HG03175 (cell line): ENCODE results near the gene FNDC3A.
"Not testable (repeated sequence)": the region's sequence is repeated elsewhere in the genome, so short reads cannot be mapped to it uniquely, and the experiment has no call there.

Experiments
- ATAC-seq: cut with Tn5 transposase; IDR thresholded peaks from one replicate; pipeline ENCODE4 v1.9.1; 2021; ENCODE audit warnings: mild to moderate bottlenecking, moderate library complexity; ENCODE audit not compliant: unreplicated experiment

Gene FNDC3A

GRCh38 chr13:49029570-49029969 lies 53.9 kb downstream of the FNDC3A start:
- ATAC-seq = no peak

- no peak for ATAC-seq
Observed at GRCh38 chr13:49030213-49030612, 54.5 kb downstream of the FNDC3A start.

- ATAC-seq = no peak
Observed at GRCh38 chr13:49040872-49041271, 65.2 kb downstream of the FNDC3A start.

GRCh38 chr13:49042476-49042875 lies 66.8 kb downstream of the FNDC3A start:
- ATAC-seq = no peak

GRCh38 chr13:49044008-49044407 lies 68.3 kb downstream of the FNDC3A start:
- no peak for ATAC-seq

- no peak for ATAC-seq
Observed at GRCh38 chr13:49044836-49045235, 69.1 kb downstream of the FNDC3A start.

- no peak for ATAC-seq
Observed at GRCh38 chr13:49046002-49046401, 70.3 kb downstream of the FNDC3A start.

GRCh38 chr13:49046519-49046918 lies 70.8 kb downstream of the FNDC3A start:
- no peak for ATAC-seq

- ATAC-seq = no peak
Observed at GRCh38 chr13:49052813-49053212, 77.1 kb downstream of the FNDC3A start.

- no peak for ATAC-seq
Observed at GRCh38 chr13:49053215-49053614, 77.5 kb downstream of the FNDC3A start.

- no peak for ATAC-seq
Observed at GRCh38 chr13:49053906-49054305, 78.2 kb downstream of the FNDC3A start.

GRCh38 chr13:49055021-49055420 lies 79.3 kb downstream of the FNDC3A start:
- ATAC-seq = no peak

- no peak for ATAC-seq
Observed at GRCh38 chr13:49057176-49057575, 81.5 kb downstream of the FNDC3A start.

GRCh38 chr13:49058761-49059160 lies 83.0 kb downstream of the FNDC3A start:
- ATAC-seq = no peak

GRCh38 chr13:49060678-49061387 lies 85.1 kb downstream of the FNDC3A start:
- no peak for ATAC-seq

GRCh38 chr13:49061388-49061752 lies 85.7 kb downstream of the FNDC3A start:
- not testable (repeated sequence) for ATAC-seq

GRCh38 chr13:49062297-49062896 lies 86.7 kb downstream of the FNDC3A start:
- ATAC-seq = no peak

GRCh38 chr13:49063011-49063410 lies 87.3 kb downstream of the FNDC3A start:
- ATAC-seq = no peak

GRCh38 chr13:49063497-49063896 lies 87.8 kb downstream of the FNDC3A start:
- no peak for ATAC-seq

GRCh38 chr13:49064476-49064875 lies 88.8 kb downstream of the FNDC3A start:
- no peak for ATAC-seq

- ATAC-seq = no peak
Observed at GRCh38 chr13:49066856-49067255, 91.1 kb downstream of the FNDC3A start.

- not testable (repeated sequence) for ATAC-seq
Observed at GRCh38 chr13:49068498-49068897, 92.8 kb downstream of the FNDC3A start.

GRCh38 chr13:49070021-49070420 lies 94.3 kb downstream of the FNDC3A start:
- not testable (repeated sequence) for ATAC-seq
